Esophagus squamous epithelium (tissue), 4 donors: ENCODE results near the gene CDK6.

Source experiments
- CTCF ChIP-seq, 6 experiments: fragments of 450-650 bp in 4 of 6; fragments of 200-600 bp in 2 of 6; sonication (generic) in 2 of 6; IDR thresholded peaks; one replicate each; pipeline ENCODE4 v1.5.1; 2016 to 2019; ENCODE audit warnings: antibody characterized with exemption in 6 of 6, mild to moderate bottlenecking in 4 of 6, moderate library complexity in 4 of 6
- POLR2A ChIP-seq, 4 donors: fragments of 450-650 bp; IDR thresholded peaks; one replicate each; pipeline ENCODE4 v1.6.1; 2017; ENCODE audit warnings: antibody characterized with exemption in 4 of 4, mild to moderate bottlenecking in 4 of 4, moderate library complexity in 3 of 4

GRCh38 chr7:92788559-92789183, 47.7 kb downstream of the CDK6 start:
- TF ChIP-seq POLR2A (IDR thresholded peaks at IDR 0.05) (no peak), CTCF (IDR thresholded peaks at IDR 0.05) (no peak)
